ENCODE results near the gene BICRAL.
"Not testable (repeated sequence)": the region's sequence is repeated elsewhere in the genome, so short reads cannot be mapped to it uniquely, and the experiment has no call there.

The BICRAL gene

GRCh38 chr6:42891199-42891722 lies 109.4 kb downstream of the BICRAL start:
- no peak for DNase-seq (ENCODE audit: low read depth, low spot score)

- not testable (repeated sequence) for DNase-seq (ENCODE audit: low read depth, low spot score)
Observed at GRCh38 chr6:42894041-42894828, 112.4 kb downstream of the BICRAL start.

GRCh38 chr6:42896178-42896719 lies 114.4 kb downstream of the BICRAL start:
- no peak for DNase-seq (ENCODE audit: low read depth, low spot score)

GRCh38 chr6:42898891-42899361 lies 117.1 kb downstream of the BICRAL start:
- peak; percentile 75 for DNase-seq (ENCODE audit: low read depth, low spot score)

- peak; percentile 19 for DNase-seq (ENCODE audit: low read depth, low spot score)
Observed at GRCh38 chr6:42899871-42900270, 118.0 kb downstream of the BICRAL start.

- DNase-seq (ENCODE audit: low read depth, low spot score), result peak; percentile 89
Observed at GRCh38 chr6:42901538-42901957, 119.7 kb downstream of the BICRAL start.

GRCh38 chr6:42902429-42903263 lies 120.8 kb downstream of the BICRAL start:
- DNase-seq (ENCODE audit: low read depth, low spot score), result not testable (repeated sequence)

- no peak for DNase-seq (ENCODE audit: low read depth, low spot score)
Observed at GRCh38 chr6:42904467-42904866, 122.6 kb downstream of the BICRAL start.

- DNase-seq (ENCODE audit: low read depth, low spot score), result no peak
Observed at GRCh38 chr6:42907336-42907735, 125.5 kb downstream of the BICRAL start.

GRCh38 chr6:42909835-42910234 lies 128.0 kb downstream of the BICRAL start:
- DNase-seq (ENCODE audit: low read depth, low spot score), result no peak

GRCh38 chr6:42911171-42912021 lies 129.5 kb downstream of the BICRAL start:
- DNase-seq (ENCODE audit: low read depth, low spot score), result peak; percentile 18

GRCh38 chr6:42914546-42914945 lies 132.7 kb downstream of the BICRAL start:
- DNase-seq (ENCODE audit: low read depth, low spot score), result no peak

- no peak for DNase-seq (ENCODE audit: low read depth, low spot score)
Observed at GRCh38 chr6:42915732-42916131, 133.9 kb downstream of the BICRAL start, which contains the start of gene PTCRA. Gene PTCRA, plus strand, starts transcription at chr6:42916053. Its CDS starts 17 bp downstream, at chr6:42916070.

- DNase-seq (ENCODE audit: low read depth, low spot score), result no peak
Observed at GRCh38 chr6:42916288-42916687, 134.4 kb downstream of the BICRAL start.
